ENCODE data around the gene ME3.
"Not testable (repeated sequence)": the region's sequence is repeated elsewhere in the genome, so short reads cannot be mapped to it uniquely, and the experiment has no call there.

Gene ME3

GRCh38 chr11:86459682-86460460, 212.5 kb downstream of the ME3 start:
- DNase-seq (ENCODE audit: low read depth): no peak

GRCh38 chr11:86459002-86459385, 213.4 kb downstream of the ME3 start:
- no peak for DNase-seq (ENCODE audit: low read depth)

- no peak for DNase-seq (ENCODE audit: low read depth)
Measured at GRCh38 chr11:86458294-86459001, 214.0 kb downstream of the ME3 start.

- peak; percentile 70 for DNase-seq (ENCODE audit: low read depth)
Measured at GRCh38 chr11:86456075-86456939, 216.1 kb downstream of the ME3 start.

GRCh38 chr11:86453290-86454030, 219.0 kb downstream of the ME3 start:
- no peak for DNase-seq (ENCODE audit: low read depth)

GRCh38 chr11:86449993-86450629, 222.3 kb downstream of the ME3 start:
- DNase-seq (ENCODE audit: low read depth): no peak

GRCh38 chr11:86447763-86448480, 224.5 kb downstream of the ME3 start:
- DNase-seq (ENCODE audit: low read depth): no peak

GRCh38 chr11:86446924-86447285, 225.5 kb downstream of the ME3 start:
- no peak for DNase-seq (ENCODE audit: low read depth)

GRCh38 chr11:86446163-86446923, 226.1 kb downstream of the ME3 start:
- no peak for DNase-seq (ENCODE audit: low read depth)

GRCh38 chr11:86444981-86445380, 227.4 kb downstream of the ME3 start:
- DNase-seq (ENCODE audit: low read depth): no peak

- no peak for DNase-seq (ENCODE audit: low read depth)
Measured at GRCh38 chr11:86443415-86443814, 229.0 kb downstream of the ME3 start.

- no peak for DNase-seq (ENCODE audit: low read depth)
Measured at GRCh38 chr11:86442827-86443226, 229.6 kb downstream of the ME3 start.

GRCh38 chr11:86442420-86442819, 230.0 kb downstream of the ME3 start:
- no peak for DNase-seq (ENCODE audit: low read depth)

GRCh38 chr11:86440843-86441242, 231.6 kb downstream of the ME3 start:
- DNase-seq (ENCODE audit: low read depth): no peak

- no peak for DNase-seq (ENCODE audit: low read depth)
Measured at GRCh38 chr11:86440305-86440716, 232.1 kb downstream of the ME3 start.

GRCh38 chr11:86438685-86439084, 233.7 kb downstream of the ME3 start:
- no peak for DNase-seq (ENCODE audit: low read depth)

GRCh38 chr11:86435711-86436110, 236.7 kb downstream of the ME3 start:
- DNase-seq (ENCODE audit: low read depth): no peak

- not testable (repeated sequence) for DNase-seq (ENCODE audit: low read depth)
Measured at GRCh38 chr11:86433361-86434095, 238.9 kb downstream of the ME3 start.

GRCh38 chr11:86431258-86431657, 241.2 kb downstream of the ME3 start:
- no peak for DNase-seq (ENCODE audit: low read depth)

Data from stimulated activated CD8-positive, alpha-beta memory T cell treated with anti-CD3 and anti-CD28 coated beads, Interleukin-7, amount 100 ng/mL, for 24 hours (primary cell).